Neural cell (in vitro differentiated cells): ENCODE measurements around the gene SLC25A13. TPM values are rescaled to one million over a fixed set of nuclear protein-coding genes. Genes with fewer than 3 reads are reported as not detected.

Experiments
- H2AFZ ChIP-seq: fragments of 200-600, 300-800 bp; sonication (generic), shearing (Covaris generic); 2 replicates; pipeline ENCODE4 v1.6.0; 2014; ENCODE audit warnings: low read depth, mild to moderate bottlenecking, antibody characterized with exemption, low read length, moderate library complexity
- H3F3A ChIP-seq: fragments of 200-600 bp; shearing (Covaris generic); 2 replicates; pipeline ENCODE4 v1.6.1; 2016; ENCODE audit warnings: mild to moderate bottlenecking, moderate library complexity, mixed read lengths, antibody characterized with exemption, low read length; ENCODE audit not compliant: insufficient read depth, poor library complexity, severe bottlenecking
- H3K27ac ChIP-seq: fragments of 200-600, 300-800 bp; sonication (generic), shearing (Covaris generic); 2 replicates; pipeline ENCODE4 v1.5.1; 2014; ENCODE audit warnings: mild to moderate bottlenecking, low read length, moderate library complexity
- H3K27me3 ChIP-seq: fragments of 300-800, 200-600 bp; sonication (generic), shearing (Covaris generic); 2 replicates; pipeline ENCODE4 v1.6.0; 2014; ENCODE audit warnings: mild to moderate bottlenecking, low read depth, low read length, moderate library complexity; ENCODE audit not compliant: insufficient read depth
- H3K36me3 ChIP-seq: fragments of 300-800, 200-600 bp; sonication (generic), shearing (Covaris generic); 2 replicates; pipeline ENCODE4 v1.5.1; 2014; ENCODE audit warnings: mild to moderate bottlenecking, antibody characterized with exemption, low read length, moderate library complexity; ENCODE audit not compliant: insufficient read depth
- H3K4me2 ChIP-seq: fragments of 300-800, 200-600 bp; sonication (generic), shearing (Covaris generic); 2 replicates; pipeline ENCODE4 v1.6.0; 2014; ENCODE audit warnings: mild to moderate bottlenecking, low read length
- H3K4me3 ChIP-seq: fragments of 300-800, 200-600 bp; sonication (generic), shearing (Covaris generic); 2 replicates; pipeline ENCODE4 v1.5.1; 2014; ENCODE audit warnings: mild to moderate bottlenecking, low read length, moderate library complexity
- H3K79me2 ChIP-seq: fragments of 200-600 bp; shearing (Covaris generic); replicated peaks from 2 replicates; pipeline ENCODE4 v1.6.0; 2014; ENCODE audit warnings: mild to moderate bottlenecking, low read length, moderate library complexity; ENCODE audit not compliant: insufficient read depth
- H3K9ac ChIP-seq: fragments of 300-800, 200-600 bp; sonication (generic), shearing (Covaris generic); 2 replicates; pipeline ENCODE4 v1.6.1; 2016; ENCODE audit warnings: mild to moderate bottlenecking, low read length, mixed read lengths
- H3K9me2 ChIP-seq: fragments of 200-600 bp; shearing (Covaris generic); 2 replicates; pipeline ENCODE4 v1.6.1; 2016; ENCODE audit warnings: mild to moderate bottlenecking, low read length, mixed read lengths; ENCODE audit not compliant: insufficient read depth
- H3K9me3 ChIP-seq: fragments of 200-600, 300-800 bp; sonication (generic), shearing (Covaris generic); 2 replicates; pipeline ENCODE4 v1.6.1; 2016; ENCODE audit warnings: mild to moderate bottlenecking, mixed run types, low read length, moderate library complexity, mixed read lengths
- H4K20me1 ChIP-seq: fragments of 200-600 bp; shearing (Covaris generic); 2 replicates; pipeline ENCODE4 v1.6.1; 2016; ENCODE audit warnings: mild to moderate bottlenecking, mixed run types; ENCODE audit not compliant: insufficient read depth
- EP300 ChIP-seq: fragments of 450-650 bp; conservative IDR thresholded peaks from 2 replicates; pipeline ENCODE4 v1.6.1; 2014; ENCODE audit warnings: antibody characterized with exemption, mild to moderate bottlenecking, moderate library complexity; ENCODE audit not compliant: poor library complexity, severe bottlenecking
- EZH2 ChIP-seq: fragments of 200-600, 300-800 bp; shearing (Covaris generic), sonication (generic); IDR thresholded peaks from 2 replicates; pipeline ENCODE4 v1.6.1; 2014; ENCODE audit warnings: antibody characterized with exemption, low read length, borderline replicate concordance, mild to moderate bottlenecking; ENCODE audit not compliant: insufficient read depth, poor library complexity, severe bottlenecking
- MXI1 ChIP-seq: fragments of 450-650 bp; conservative IDR thresholded peaks from 2 replicates; pipeline ENCODE4 v1.6.1; 2014; ENCODE audit warnings: antibody characterized with exemption, mild to moderate bottlenecking; ENCODE audit not compliant: poor library complexity, severe bottlenecking
- POLR2AphosphoS5 ChIP-seq: IDR thresholded peaks from 2 replicates; pipeline ENCODE4 v1.6.1; 2012
- RAD21 ChIP-seq: fragments of 450-650 bp; conservative IDR thresholded peaks from 2 replicates; pipeline ENCODE4 v1.6.1; 2014; ENCODE audit warnings: antibody characterized with exemption, mild to moderate bottlenecking, moderate library complexity
- SMC3 ChIP-seq: fragments of 450-650 bp; conservative IDR thresholded peaks from 2 replicates; pipeline ENCODE4 v1.6.1; 2014; ENCODE audit warnings: antibody characterized with exemption, mild to moderate bottlenecking, moderate library complexity; ENCODE audit not compliant: poor library complexity
- TAF1 ChIP-seq: IDR thresholded peaks from 2 replicates; pipeline ENCODE4 v1.6.1; 2012; ENCODE audit warnings: low read depth
- polyA plus RNA-seq: library from polyadenylated mRNA; depleted of rRNA; stranded (reverse); fragments of >200 nt; gene quantifications from 2 replicates; pipeline ENCODE4 v1.2.3, GENCODE V29; 2014
- TF ChIP-seq, protein P1 (sequence below): IDR thresholded peaks from 2 replicates; pipeline ENCODE4 v1.6.1; 2012; ENCODE audit warnings: borderline replicate concordance
- TF ChIP-seq, protein P2 (sequence below): fragments of 450-650 bp; IDR thresholded peaks from 2 replicates; pipeline ENCODE4 v1.5.1; 2014; ENCODE audit warnings: antibody characterized with exemption, mild to moderate bottlenecking, moderate library complexity; ENCODE audit not compliant: poor library complexity, severe bottlenecking

The SLC25A13 gene
- polyA plus RNA-seq, 1 donor from 2014 or later: 20.2 TPM

DNA sequence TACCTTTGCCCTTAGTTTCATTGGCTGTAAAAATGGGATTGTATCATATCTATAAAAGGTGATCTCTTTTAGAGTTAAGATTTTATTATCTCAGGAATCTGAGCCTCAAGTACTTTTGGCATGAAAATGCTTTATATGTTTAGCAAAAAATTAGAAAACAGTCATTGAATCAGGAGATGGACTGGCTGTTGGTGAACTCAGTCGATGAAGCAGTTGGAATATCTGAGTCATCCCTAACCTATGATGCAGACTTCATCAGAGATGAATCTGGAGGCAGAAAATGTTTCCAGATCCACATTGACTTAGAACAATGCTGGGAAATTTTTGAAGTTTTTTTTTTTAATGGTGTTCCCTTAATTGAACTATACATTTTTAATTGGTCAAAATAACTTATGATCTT, 228.5 kb downstream of the SLC25A13 start:
- TF ChIP-seq SMC3 (no peak), POLR2AphosphoS5 (no peak), TAF1 (no peak), MXI1 (no peak), EZH2 (no peak)
- TF ChIP-seq, protein P1, sequence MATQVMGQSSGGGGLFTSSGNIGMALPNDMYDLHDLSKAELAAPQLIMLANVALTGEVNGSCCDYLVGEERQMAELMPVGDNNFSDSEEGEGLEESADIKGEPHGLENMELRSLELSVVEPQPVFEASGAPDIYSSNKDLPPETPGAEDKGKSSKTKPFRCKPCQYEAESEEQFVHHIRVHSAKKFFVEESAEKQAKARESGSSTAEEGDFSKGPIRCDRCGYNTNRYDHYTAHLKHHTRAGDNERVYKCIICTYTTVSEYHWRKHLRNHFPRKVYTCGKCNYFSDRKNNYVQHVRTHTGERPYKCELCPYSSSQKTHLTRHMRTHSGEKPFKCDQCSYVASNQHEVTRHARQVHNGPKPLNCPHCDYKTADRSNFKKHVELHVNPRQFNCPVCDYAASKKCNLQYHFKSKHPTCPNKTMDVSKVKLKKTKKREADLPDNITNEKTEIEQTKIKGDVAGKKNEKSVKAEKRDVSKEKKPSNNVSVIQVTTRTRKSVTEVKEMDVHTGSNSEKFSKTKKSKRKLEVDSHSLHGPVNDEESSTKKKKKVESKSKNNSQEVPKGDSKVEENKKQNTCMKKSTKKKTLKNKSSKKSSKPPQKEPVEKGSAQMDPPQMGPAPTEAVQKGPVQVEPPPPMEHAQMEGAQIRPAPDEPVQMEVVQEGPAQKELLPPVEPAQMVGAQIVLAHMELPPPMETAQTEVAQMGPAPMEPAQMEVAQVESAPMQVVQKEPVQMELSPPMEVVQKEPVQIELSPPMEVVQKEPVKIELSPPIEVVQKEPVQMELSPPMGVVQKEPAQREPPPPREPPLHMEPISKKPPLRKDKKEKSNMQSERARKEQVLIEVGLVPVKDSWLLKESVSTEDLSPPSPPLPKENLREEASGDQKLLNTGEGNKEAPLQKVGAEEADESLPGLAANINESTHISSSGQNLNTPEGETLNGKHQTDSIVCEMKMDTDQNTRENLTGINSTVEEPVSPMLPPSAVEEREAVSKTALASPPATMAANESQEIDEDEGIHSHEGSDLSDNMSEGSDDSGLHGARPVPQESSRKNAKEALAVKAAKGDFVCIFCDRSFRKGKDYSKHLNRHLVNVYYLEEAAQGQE: no peak
- Histone ChIP-seq H3K4me3 (no peak overlapping the region), H3F3A (no peaks in the 10 kb centered on the region), H2AFZ (no peak overlapping the region), H3K4me2 (no peak overlapping the region), H3K27ac (no peak overlapping the region), H3K9me3 (no peaks in the 10 kb centered on the region), H3K9me2 (no peaks in the 10 kb centered on the region), H3K9ac (no peak overlapping the region), H3K27me3 (no peaks in the 10 kb centered on the region), H3K79me2 (peaks cover 5% of the 10 kb centered on the region), H3K36me3 (no peaks in the 10 kb centered on the region), H4K20me1 (no peaks in the 10 kb centered on the region)

DNA sequence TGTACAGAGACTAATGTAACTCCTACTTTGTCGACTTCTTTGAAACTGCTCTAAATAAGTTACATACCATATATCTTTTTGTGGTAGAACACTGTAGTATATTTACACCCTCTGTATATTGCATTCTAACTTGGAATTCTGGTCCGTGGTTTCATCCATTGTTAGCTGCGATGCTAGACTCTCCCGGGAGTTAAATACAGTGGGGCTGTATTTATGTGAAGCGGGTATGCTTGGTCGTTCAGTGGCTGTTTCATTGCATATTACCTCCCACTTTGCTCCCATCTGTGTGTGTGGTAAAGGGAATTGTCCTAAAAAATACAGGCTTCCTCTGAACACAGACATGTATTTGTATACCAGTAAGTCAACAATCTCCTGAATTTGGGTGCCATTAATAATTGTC, 231.1 kb downstream of the SLC25A13 start:
- Histone ChIP-seq H3K9ac (no peak overlapping the region), H3K36me3 (no peaks in the 10 kb centered on the region), H3K9me2 (no peaks in the 10 kb centered on the region), H4K20me1 (no peaks in the 10 kb centered on the region), H2AFZ (no peak overlapping the region), H3K79me2 (peaks cover 5% of the 10 kb centered on the region), H3K27ac (no peak overlapping the region), H3K4me2 (no peak overlapping the region), H3K4me3 (no peak overlapping the region), H3K27me3 (no peaks in the 10 kb centered on the region), H3F3A (peaks cover 4% of the 10 kb centered on the region), H3K9me3 (no peaks in the 10 kb centered on the region)
- TF ChIP-seq RAD21 (no peak), MXI1 (no peak), POLR2AphosphoS5 (no peak), EZH2 (no peak)

DNA sequence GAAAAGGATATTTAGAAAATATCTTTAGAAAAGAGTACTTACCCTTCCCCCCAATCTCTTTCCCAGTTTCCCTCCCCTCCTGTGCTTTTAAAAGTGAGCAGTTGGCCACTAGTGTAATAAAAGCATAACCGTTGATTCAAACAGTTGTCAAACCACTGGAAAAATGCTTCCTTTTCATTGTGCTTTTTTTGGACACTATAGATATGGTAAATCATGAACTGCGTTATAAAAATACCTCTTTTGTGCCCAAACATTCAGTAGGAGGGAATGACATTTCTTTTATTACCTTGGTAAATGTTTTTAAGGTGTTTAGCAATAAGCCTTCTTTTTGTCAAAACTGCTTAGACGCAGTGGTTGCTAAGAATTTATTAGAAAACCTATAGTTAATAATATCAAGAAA, 232.4 kb downstream of the SLC25A13 start:
- TF ChIP-seq, protein P2, sequence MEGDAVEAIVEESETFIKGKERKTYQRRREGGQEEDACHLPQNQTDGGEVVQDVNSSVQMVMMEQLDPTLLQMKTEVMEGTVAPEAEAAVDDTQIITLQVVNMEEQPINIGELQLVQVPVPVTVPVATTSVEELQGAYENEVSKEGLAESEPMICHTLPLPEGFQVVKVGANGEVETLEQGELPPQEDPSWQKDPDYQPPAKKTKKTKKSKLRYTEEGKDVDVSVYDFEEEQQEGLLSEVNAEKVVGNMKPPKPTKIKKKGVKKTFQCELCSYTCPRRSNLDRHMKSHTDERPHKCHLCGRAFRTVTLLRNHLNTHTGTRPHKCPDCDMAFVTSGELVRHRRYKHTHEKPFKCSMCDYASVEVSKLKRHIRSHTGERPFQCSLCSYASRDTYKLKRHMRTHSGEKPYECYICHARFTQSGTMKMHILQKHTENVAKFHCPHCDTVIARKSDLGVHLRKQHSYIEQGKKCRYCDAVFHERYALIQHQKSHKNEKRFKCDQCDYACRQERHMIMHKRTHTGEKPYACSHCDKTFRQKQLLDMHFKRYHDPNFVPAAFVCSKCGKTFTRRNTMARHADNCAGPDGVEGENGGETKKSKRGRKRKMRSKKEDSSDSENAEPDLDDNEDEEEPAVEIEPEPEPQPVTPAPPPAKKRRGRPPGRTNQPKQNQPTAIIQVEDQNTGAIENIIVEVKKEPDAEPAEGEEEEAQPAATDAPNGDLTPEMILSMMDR: no peak
- TF ChIP-seq POLR2AphosphoS5: no peak
- TF ChIP-seq MXI1: no peak
- no peak for TF ChIP-seq EP300
- TF ChIP-seq TAF1: no peak
- TF ChIP-seq EZH2: no peak
- TF ChIP-seq SMC3: no peak
- TF ChIP-seq RAD21: no peak
- TF ChIP-seq, protein P1: no peak
- Histone ChIP-seq H3K79me2 (peaks cover 5% of the 10 kb centered on the region), H3K9me3 (no peaks in the 10 kb centered on the region), H3K27ac (no peak overlapping the region), H2AFZ (no peak overlapping the region), H3K27me3 (no peaks in the 10 kb centered on the region), H4K20me1 (no peaks in the 10 kb centered on the region), H3K4me2 (no peak overlapping the region), H3K36me3 (no peaks in the 10 kb centered on the region), H3K4me3 (no peak overlapping the region), H3K9ac (no peak overlapping the region), H3F3A (peaks cover 4% of the 10 kb centered on the region), H3K9me2 (no peaks in the 10 kb centered on the region)
